K562 (cell line): Measurements from ENCODE around the gene DDX55. TPM values are rescaled to one million over a fixed set of nuclear protein-coding genes. Genes with fewer than 3 reads are reported as not detected.

ENCODE experiments used
- DDX20 ChIP-seq: fragments of 450-650 bp; IDR thresholded peaks from 2 replicates; pipeline ENCODE4 v1.6.1; 2016; ENCODE audit warnings: missing genetic modification characterization, low read depth, mild to moderate bottlenecking, missing compliant biosample characterization, moderate library complexity
- KDM4B ChIP-seq, 2 experiments: fragments of 450-650 bp in 1 of 2; sonication (generic) in 1 of 2; IDR thresholded peaks; 2 replicates each; pipeline ENCODE4 v1.6.1; 2016 to 2017; ENCODE audit warnings: borderline replicate concordance in 2 of 2, antibody characterized with exemption in 1 of 2, low read depth in 1 of 2, mild to moderate bottlenecking in 1 of 2
- NBN ChIP-seq: fragments of 450-650 bp; IDR thresholded peaks from 2 replicates; pipeline ENCODE4 v1.6.1; 2016; ENCODE audit warnings: low read depth, mild to moderate bottlenecking
- NCOA6 ChIP-seq: fragments of 450-650 bp; IDR thresholded peaks from 2 replicates; pipeline ENCODE4 v1.6.1; 2017; ENCODE audit warnings: mild to moderate bottlenecking
- RBM39 ChIP-seq: fragments of 200-400 bp; formaldehyde crosslinking; optimal IDR thresholded peaks from 2 replicates; pipeline ENCODE3; 2018; ENCODE audit warnings: low read depth, low read length
- TGIF2 ChIP-seq: sonication (generic); formaldehyde crosslinking; IDR thresholded peaks from 2 replicates; pipeline ENCODE4 v1.8.1; 2022; ENCODE audit warnings: mild to moderate bottlenecking, missing genetic modification reagents, moderate library complexity
- ZNF217 ChIP-seq: sonication (generic); formaldehyde crosslinking; IDR thresholded peaks from 2 replicates; pipeline ENCODE4 v1.8.0; 2022; ENCODE audit warnings: mild to moderate bottlenecking, missing genetic modification reagents
- polyA plus RNA-seq, 8 experiments: library from polyadenylated mRNA; depleted of rRNA in 4 of 8; stranded (reverse) in 5 of 8; unstranded in 3 of 8; fragments of >200 nt; fragmentation: Nextera tagmentation in 2 of 8; fragmentation: Illumina TruSeq in 1 of 8; extraction: Ambion mirVana in 2 of 8; extraction: Trizol in 1 of 8; gene quantifications; 2 replicates each; pipeline versions ENCODE4 v1.2.1 to v1.2.3, GENCODE V29; 2011 to 2014; ENCODE audit warnings: inconsistent platforms in 1 of 8, missing spikeins in 1 of 8
- total RNA-seq, 7 experiments: library from RNA; depleted of rRNA in 6 of 7; stranded (reverse); fragments of >200 nt in 6 of 7; fragmentation: Illumina TruSeq in 2 of 7; extraction: Trizol in 2 of 7; gene quantifications; 2 replicates each; pipeline versions ENCODE4 v1.2.1 to v1.2.3, GENCODE V29; 2011 to 2021; ENCODE audit warnings: low replicate concordance in 1 of 7
- TF ChIP-seq, protein P1 (sequence below): fragments of 450-650 bp; IDR thresholded peaks from 2 replicates; pipeline ENCODE4 v1.6.1; 2018; ENCODE audit not compliant: partially characterized antibody
- TF ChIP-seq, protein P2 (sequence below): fragments of 250-450 bp; sonication (Bioruptor Pico); IDR thresholded peaks from 2 replicates; pipeline ENCODE4 v1.9.0; 2021; ENCODE audit warnings: mild to moderate bottlenecking

DDX55 gene
- total and polyA plus RNA-seq, 9 of the 15 experiments (the other 6 are each of a cell fraction or from before 2014, with no cell fraction given) = 10.6 to 71.0 (median 60.9) TPM

DNA sequence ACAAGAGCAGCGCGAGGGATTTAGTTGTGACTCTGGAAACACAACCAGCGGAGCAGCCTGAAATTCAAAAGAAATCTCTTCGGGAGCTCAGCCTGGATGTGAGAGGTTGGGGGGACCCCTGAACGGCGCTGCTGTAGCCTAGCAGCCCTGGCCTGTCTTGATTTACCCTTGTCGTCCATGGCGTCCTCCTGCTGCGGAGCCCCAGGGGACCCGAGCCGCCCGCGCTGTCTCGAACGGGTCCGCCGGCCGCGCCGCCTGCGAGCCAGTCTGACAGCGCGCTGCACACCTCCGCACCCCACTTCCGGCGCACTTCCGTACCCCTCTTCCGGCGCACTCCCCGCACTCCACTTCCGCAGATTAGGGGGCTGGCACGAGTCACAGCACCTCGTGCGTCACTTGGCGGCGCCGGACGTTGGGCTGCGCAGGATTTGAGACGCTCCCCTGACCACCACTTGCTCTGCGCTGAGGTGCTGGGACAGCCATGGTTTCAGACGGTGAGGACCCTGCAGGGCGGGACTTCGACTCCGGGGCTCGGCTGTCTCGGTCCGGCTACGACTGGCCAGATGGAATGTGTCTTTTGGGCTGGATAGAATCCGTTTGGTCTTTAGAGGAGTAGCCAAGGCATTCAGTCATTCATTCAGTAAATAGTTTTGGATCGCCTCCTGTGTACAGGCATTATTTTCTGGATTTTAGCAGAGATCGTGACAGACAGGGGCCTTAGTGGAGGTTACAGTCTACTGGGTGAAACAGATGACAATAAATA, 31.7 kb downstream of the DDX55 start, which contains the start of the genes EIF2B1 and GTF2H3 (continued):
- TF ChIP-seq, protein P1, sequence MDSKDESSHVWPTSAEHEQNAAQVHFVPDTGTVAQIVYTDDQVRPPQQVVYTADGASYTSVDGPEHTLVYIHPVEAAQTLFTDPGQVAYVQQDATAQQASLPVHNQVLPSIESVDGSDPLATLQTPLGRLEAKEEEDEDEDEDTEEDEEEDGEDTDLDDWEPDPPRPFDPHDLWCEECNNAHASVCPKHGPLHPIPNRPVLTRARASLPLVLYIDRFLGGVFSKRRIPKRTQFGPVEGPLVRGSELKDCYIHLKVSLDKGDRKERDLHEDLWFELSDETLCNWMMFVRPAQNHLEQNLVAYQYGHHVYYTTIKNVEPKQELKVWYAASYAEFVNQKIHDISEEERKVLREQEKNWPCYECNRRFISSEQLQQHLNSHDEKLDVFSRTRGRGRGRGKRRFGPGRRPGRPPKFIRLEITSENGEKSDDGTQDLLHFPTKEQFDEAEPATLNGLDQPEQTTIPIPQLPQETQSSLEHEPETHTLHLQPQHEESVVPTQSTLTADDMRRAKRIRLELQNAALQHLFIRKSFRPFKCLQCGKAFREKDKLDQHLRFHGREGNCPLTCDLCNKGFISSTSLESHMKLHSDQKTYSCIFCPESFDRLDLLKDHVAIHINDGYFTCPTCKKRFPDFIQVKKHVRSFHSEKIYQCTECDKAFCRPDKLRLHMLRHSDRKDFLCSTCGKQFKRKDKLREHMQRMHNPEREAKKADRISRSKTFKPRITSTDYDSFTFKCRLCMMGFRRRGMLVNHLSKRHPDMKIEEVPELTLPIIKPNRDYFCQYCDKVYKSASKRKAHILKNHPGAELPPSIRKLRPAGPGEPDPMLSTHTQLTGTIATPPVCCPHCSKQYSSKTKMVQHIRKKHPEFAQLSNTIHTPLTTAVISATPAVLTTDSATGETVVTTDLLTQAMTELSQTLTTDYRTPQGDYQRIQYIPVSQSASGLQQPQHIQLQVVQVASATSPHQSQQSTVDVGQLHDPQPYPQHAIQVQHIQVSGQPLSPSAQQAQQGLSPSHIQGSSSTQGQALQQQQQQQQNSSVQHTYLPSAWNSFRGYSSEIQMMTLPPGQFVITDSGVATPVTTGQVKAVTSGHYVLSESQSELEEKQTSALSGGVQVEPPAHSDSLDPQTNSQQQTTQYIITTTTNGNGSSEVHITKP = no peak
- TF ChIP-seq TGIF2 (CRISPR knock-in tag) = peak; percentile 94; the same call in 1 of the 2 replicates
- no peak for TF ChIP-seq NCOA6
- TF ChIP-seq NBN = peak; percentile 93
- TF ChIP-seq RBM39 = no peak
- no peak for TF ChIP-seq DDX20 (tag)
- TF ChIP-seq ZNF217 (CRISPR knock-in tag) = no peak
- TF ChIP-seq, protein P2, sequence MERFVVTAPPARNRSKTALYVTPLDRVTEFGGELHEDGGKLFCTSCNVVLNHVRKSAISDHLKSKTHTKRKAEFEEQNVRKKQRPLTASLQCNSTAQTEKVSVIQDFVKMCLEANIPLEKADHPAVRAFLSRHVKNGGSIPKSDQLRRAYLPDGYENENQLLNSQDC (CRISPR knock-in tag) = no peak
- TF ChIP-seq KDM4B (IDR thresholded peaks at IDR 0.05; ENCODE audit: borderline replicate concordance in 2 of 2, low read depth in 1 of 2) = peak in 1 of 2 experiments; percentile 97; a peak in 2 of 4 replicates
- TF ChIP-seq, all 486 proteins: peak for 160
